Skeletal muscle satellite cell (primary cell): ENCODE measurements around the gene TK1.

Experiments used
- H3K27me3 ChIP-seq: 2 replicates; pipeline ENCODE4 v1.7.0; 2013; ENCODE audit warnings: low read length; ENCODE audit not compliant: control insufficient read depth, insufficient read depth
- H3K36me3 ChIP-seq: 2 replicates; pipeline ENCODE4 v1.7.0; 2013; ENCODE audit warnings: mild to moderate bottlenecking, control low read depth, low read length; ENCODE audit not compliant: insufficient read depth
- H3K4me1 ChIP-seq: 2 replicates; pipeline ENCODE4 v1.7.0; 2013; ENCODE audit warnings: low read length; ENCODE audit not compliant: control insufficient read depth, insufficient read depth
- H3K4me2 ChIP-seq: 2 replicates; pipeline ENCODE4 v1.7.0; 2013; ENCODE audit warnings: mild to moderate bottlenecking, low read length
- H3K4me3 ChIP-seq: 2 replicates; pipeline ENCODE4 v1.7.0; 2013; ENCODE audit warnings: low read length
- H3K9ac ChIP-seq: 2 replicates; pipeline ENCODE4 v1.7.0; 2013; ENCODE audit warnings: mild to moderate bottlenecking, low read depth, low read length, moderate library complexity
- H3K9me3 ChIP-seq: replicated peaks from 2 replicates; pipeline ENCODE4 v1.7.0; 2013; ENCODE audit warnings: mild to moderate bottlenecking, control low read depth, low read length

The TK1 gene

GRCh38 chr17:78133971-78134898, 52.6 kb downstream of the TK1 start:
- peaks cover 53% of the 10 kb centered on the region for H3K27me3 ChIP-seq
- H3K4me1 ChIP-seq, result peaks cover 7% of the 10 kb centered on the region
- no peak overlapping the region for H3K9ac ChIP-seq
- no peak overlapping the region for H3K4me3 ChIP-seq
- no peaks in the 10 kb centered on the region for H3K36me3 ChIP-seq
- H3K9me3 ChIP-seq, result no peaks in the 10 kb centered on the region
- no peak overlapping the region for H3K4me2 ChIP-seq

GRCh38 chr17:78133179-78133951, 53.5 kb downstream of the TK1 start:
- Histone ChIP-seq H3K4me2 (no peak overlapping the region), H3K4me1 (peaks cover 8% of the 10 kb centered on the region), H3K4me3 (no peak overlapping the region), H3K36me3 (no peaks in the 10 kb centered on the region), H3K9ac (no peak overlapping the region), H3K9me3 (no peaks in the 10 kb centered on the region), H3K27me3 (peaks cover 58% of the 10 kb centered on the region)

GRCh38 chr17:78132767-78133178, 54.1 kb downstream of the TK1 start:
- H3K9ac ChIP-seq, result no peak overlapping the region
- no peak overlapping the region for H3K4me3 ChIP-seq
- no peaks in the 10 kb centered on the region for H3K36me3 ChIP-seq

GRCh38 chr17:78132084-78132676, 54.7 kb downstream of the TK1 start:
- Histone ChIP-seq H3K9ac (no peak overlapping the region), H3K4me2 (peak overlapping the region; percentile 29), H3K27me3 (peaks cover 67% of the 10 kb centered on the region), H3K36me3 (no peaks in the 10 kb centered on the region), H3K9me3 (no peaks in the 10 kb centered on the region), H3K4me1 (peaks cover 18% of the 10 kb centered on the region), H3K4me3 (no peak overlapping the region)

More at GRCh38 chr17:78132767-78133178, 54.1 kb downstream of the TK1 start:
- Histone ChIP-seq H3K4me2 (no peak overlapping the region), H3K27me3 (peaks cover 61% of the 10 kb centered on the region), H3K9me3 (no peaks in the 10 kb centered on the region), H3K4me1 (peaks cover 12% of the 10 kb centered on the region)

GRCh38 chr17:78131172-78132083, 55.4 kb downstream of the TK1 start:
- Histone ChIP-seq H3K4me3 (no peak overlapping the region), H3K4me2 (peak overlapping the region; percentile 29), H3K27me3 (peaks cover 67% of the 10 kb centered on the region), H3K4me1 (peaks cover 18% of the 10 kb centered on the region), H3K9ac (no peak overlapping the region), H3K36me3 (no peaks in the 10 kb centered on the region), H3K9me3 (no peaks in the 10 kb centered on the region)

- Histone ChIP-seq H3K9me3 (no peaks in the 10 kb centered on the region), H3K4me2 (peak within 1 kb of the TSS; percentile 29), H3K9ac (no peak within 1 kb of the TSS), H3K4me1 (peaks cover 18% of the 10 kb centered on the region), H3K27me3 (peaks cover 62% of the 10 kb centered on the region), H3K36me3 (no peaks in the 10 kb centered on the region), H3K4me3 (no peak within 1 kb of the TSS)
These were observed 56.3 kb downstream of the TK1 start, which contains the start of gene TMC8 for GRCh38 chr17:78130437-78131101. Gene TMC8, plus strand, starts transcription at chr17:78130771. Its CDS starts 818 bp downstream, at chr17:78131589.

GRCh38 chr17:78130090-78130436, 56.8 kb downstream of the TK1 start:
- Histone ChIP-seq H3K27me3 (peaks cover 59% of the 10 kb centered on the region), H3K9ac (no peak overlapping the region), H3K4me3 (no peak overlapping the region), H3K4me1 (peaks cover 18% of the 10 kb centered on the region), H3K4me2 (no peak overlapping the region), H3K36me3 (no peaks in the 10 kb centered on the region), H3K9me3 (no peaks in the 10 kb centered on the region)

GRCh38 chr17:78129351-78130089, 57.3 kb downstream of the TK1 start:
- H3K27me3 ChIP-seq, result peaks cover 54% of the 10 kb centered on the region
- no peak overlapping the region for H3K9ac ChIP-seq
- peaks cover 18% of the 10 kb centered on the region for H3K4me1 ChIP-seq

GRCh38 chr17:78128551-78129350, 58.1 kb downstream of the TK1 start, which contains the start of gene TMC6:
Gene TMC6, minus strand, starts transcription at chr17:78128755. Its CDS starts 1,923 bp downstream, at chr17:78126832.
- peak within 1 kb of the TSS; percentile 59 for H3K9ac ChIP-seq
- H3K9me3 ChIP-seq, result no peaks in the 10 kb centered on the region
- peak within 1 kb of the TSS; percentile 70 for H3K4me3 ChIP-seq
- no peaks in the 10 kb centered on the region for H3K36me3 ChIP-seq
- H3K4me2 ChIP-seq, result peak within 1 kb of the TSS; percentile 92
- H3K4me1 ChIP-seq, result peaks cover 18% of the 10 kb centered on the region
- H3K27me3 ChIP-seq, result peaks cover 48% of the 10 kb centered on the region

More at GRCh38 chr17:78129351-78130089, 57.3 kb downstream of the TK1 start:
- H3K36me3 ChIP-seq, result no peaks in the 10 kb centered on the region
- H3K4me3 ChIP-seq, result no peak overlapping the region
- H3K9me3 ChIP-seq, result no peaks in the 10 kb centered on the region
- peak overlapping the region; percentile 92 for H3K4me2 ChIP-seq
